Spleen (tissue), 11 donors: ENCODE measurements around the gene FRYL. TPM values are rescaled to one million over a fixed set of nuclear protein-coding genes. Genes with fewer than 3 reads are reported as not detected.

Experiments used
- DNase-seq: peaks from one replicate; pipeline ENCODE4 v3.0.0-alpha.2; 2020
- H3K27ac ChIP-seq, 8 donors: fragments of 200-600 bp; sonication (generic) in 7 of 8; 1 replicate in 4 of 8; 2 replicates in 4 of 8; pipeline versions ENCODE4 v1.5.0 to v1.8.0; 2016 to 2021; ENCODE audit warnings: inconsistent platforms in 4 of 8, mild to moderate bottlenecking in 4 of 8, moderate library complexity in 1 of 8
- H3K27me3 ChIP-seq, 7 donors: fragments of 200-600 bp; sonication (generic) in 6 of 7; replicated peaks in 1 of 7; 1 replicate in 4 of 7; 2 replicates in 3 of 7; pipeline versions ENCODE4 v1.5.0 to v1.8.0; 2016 to 2021; ENCODE audit warnings: inconsistent platforms in 3 of 7, mild to moderate bottlenecking in 1 of 7
- H3K36me3 ChIP-seq, 6 donors: fragments of 200-600 bp; sonication (generic) in 5 of 6; 1 replicate in 4 of 6; 2 replicates in 2 of 6; pipeline versions ENCODE4 v1.5.0 to v1.8.0; 2016 to 2021; ENCODE audit warnings: inconsistent platforms in 2 of 6
- H3K4me1 ChIP-seq, 6 donors: fragments of 200-600 bp; sonication (generic) in 5 of 6; 1 replicate in 3 of 6; 2 replicates in 3 of 6; pipeline versions ENCODE4 v1.5.0 to v1.8.0; 2016 to 2021; ENCODE audit warnings: inconsistent platforms in 3 of 6
- H3K4me3 ChIP-seq, 8 donors: fragments of 200-600 bp; sonication (generic) in 7 of 8; 1 replicate in 4 of 8; 2 replicates in 4 of 8; pipeline versions ENCODE4 v1.5.0 to v1.8.0; 2016 to 2021; ENCODE audit warnings: inconsistent platforms in 4 of 8, mild to moderate bottlenecking in 4 of 8, moderate library complexity in 2 of 8
- H3K9me3 ChIP-seq, 8 donors: fragments of 200-600 bp; sonication (generic) in 7 of 8; 1 replicate in 4 of 8; 2 replicates in 4 of 8; pipeline versions ENCODE4 v1.5.0 to v1.8.0; 2016 to 2021; ENCODE audit warnings: inconsistent platforms in 4 of 8
- CTCF ChIP-seq, 11 experiments: fragments of 200-600 bp in 7 of 11; fragments of 450-650 bp in 4 of 11; sonication (generic) in 4 of 11; IDR thresholded peaks in 8 of 11; conservative IDR thresholded peaks in 3 of 11; 1 replicate in 7 of 11; 2 replicates in 4 of 11; pipeline versions ENCODE4 v1.4.0 to v1.8.0; 2016 to 2021; ENCODE audit warnings: antibody characterized with exemption in 11 of 11, inconsistent platforms in 4 of 11, mild to moderate bottlenecking in 1 of 11
- POLR2A ChIP-seq, 3 donors: fragments of 450-650 bp; IDR thresholded peaks; one replicate each; pipeline ENCODE4 v1.5.1; 2017; ENCODE audit warnings: antibody characterized with exemption in 3 of 3, mild to moderate bottlenecking in 1 of 3
- POLR2AphosphoS5 ChIP-seq, 3 donors: sonication (generic); formaldehyde crosslinking; IDR thresholded peaks; one replicate each; pipeline ENCODE4 v1.5.1; 2017; ENCODE audit warnings: antibody characterized with exemption in 3 of 3
- WGBS, 5 donors: extraction: QIAGEN DNeasy Blood & Tissue Kit in 3 of 5; methylation state at CpG; one replicate each; pipeline versions ENCODE4 v1.1.5 to v1.1.7; 2013 to 2018; 5-methylcytosine and 5-hydroxymethylcytosine counted together
- intact Hi-C: fragments of 100-400 bp; cut with DNase I; formaldehyde crosslinking; loops from one replicate; pipeline ENCODE4 v1.15.0; 2023; ENCODE audit warnings: low total_unique reads
- polyA plus RNA-seq, 3 donors: library from polyadenylated mRNA; stranded (reverse); fragments of 200-250 nt; gene quantifications; one replicate each; pipeline ENCODE4 v1.2.1, GENCODE V29; 2013
- total RNA-seq, 7 donors: library from RNA; depleted of rRNA in 3 of 7; stranded (reverse); fragments of >200 nt in 3 of 7; fragmentation: NEBNext Ultra II Directional in 4 of 7; extraction: Animal tissue kit (Norgen Biotek cat#: 25700) in 4 of 7; gene quantifications; one replicate each; pipeline versions ENCODE4 v1.1.0 to v1.2.1, GENCODE V29; 2016 to 2021
- donor health status: healthy with polysubstance abuse.
- donor health status: DM: no; HTN: no; CAD: no; lungs with moderate emphysema.
- donor health status: DM: no; HTN: no; CAD: no.
- donor health status: Bipolar disorder and iron deficiency.
- donor health status: healthy.
- donor health status: DM: no; HTN: no; CAD: no.
- donor health status: DM: yes; HTN: yes; CAD: no.

FRYL gene
- total and polyA plus RNA-seq, 10 donors = 14.2 to 118 (median 94.9) TPM

GRCh38 chr4:48779095-48779997 is 733 bp downstream of the FRYL start:
- DNase-seq = peak; percentile 95
- H3K27me3 ChIP-seq = no peaks in the 10 kb centered on the region
- H3K27ac ChIP-seq = peak overlapping the region; percentile 93 to 100 (median 98)
- peak overlapping the region; percentile 96 to 99 (median 98) for H3K4me3 ChIP-seq
- no peaks in the 10 kb centered on the region for H3K36me3 ChIP-seq
- intact Hi-C loops = no loop called here
- TF ChIP-seq POLR2AphosphoS5 (IDR thresholded peaks at IDR 0.05) (peak; percentile 68 to 81 (median 79)), CTCF (IDR thresholded peaks at IDR 0.05 in 8 of 11, conservative IDR thresholded peaks at IDR 0.05 in 3 of 11) (peak in 2 of 11 experiments; percentile 12 to 26), POLR2A (IDR thresholded peaks at IDR 0.05) (peak in 1 of 3 donors; percentile 57)
- H3K4me1 ChIP-seq = peaks cover 29 to 59% (median 48%) of the 10 kb centered on the region in 6 donors
- WGBS, 5 donors = 0 to 1% (median 0%) methylated on average over 12 to 108 of the region's 108 CpGs
- H3K9me3 ChIP-seq = no peaks in the 10 kb centered on the region

- TF ChIP-seq CTCF (IDR thresholded peaks at IDR 0.05 in 8 of 11, conservative IDR thresholded peaks at IDR 0.05 in 3 of 11) (no peak), POLR2A (IDR thresholded peaks at IDR 0.05) (no peak), POLR2AphosphoS5 (IDR thresholded peaks at IDR 0.05) (no peak)
- intact Hi-C loops = no loop called here
- 0 to 2% (median 2%) methylated on average over 8 of the region's 8 CpGs for WGBS, 5 donors
Observed at GRCh38 chr4:48778431-48779094, 1.5 kb downstream of the FRYL start.

GRCh38 chr4:48777739-48778138 is 2.3 kb downstream of the FRYL start:
- TF ChIP-seq POLR2A (IDR thresholded peaks at IDR 0.05) = no peak
- peak overlapping the region in 5 of 8 donors; percentile 96 to 99 (median 98) for H3K4me3 ChIP-seq
- H3K36me3 ChIP-seq = no peaks in the 10 kb centered on the region
- intact Hi-C loops = no loop called here
- no peaks in the 10 kb centered on the region for H3K9me3 ChIP-seq
- H3K4me1 ChIP-seq = peaks cover 36 to 75% (median 64%) of the 10 kb centered on the region in 6 donors
- no peaks in the 10 kb centered on the region for H3K27me3 ChIP-seq
- H3K27ac ChIP-seq = peak overlapping the region in 5 of 8 donors; percentile 43 to 100 (median 98)
- 43 to 58% (median 53%) methylated on average over 10 of the region's 10 CpGs for WGBS, 5 donors
- DNase-seq = no peak

More at GRCh38 chr4:48778431-48779094, 1.5 kb downstream of the FRYL start:
- H3K27me3 ChIP-seq = no peaks in the 10 kb centered on the region
- H3K9me3 ChIP-seq = no peaks in the 10 kb centered on the region
- DNase-seq = no peak
- no peaks in the 10 kb centered on the region for H3K36me3 ChIP-seq
- H3K4me1 ChIP-seq = peaks cover 35 to 67% (median 56%) of the 10 kb centered on the region in 6 donors
- peak overlapping the region; percentile 96 to 99 (median 98) for H3K4me3 ChIP-seq
- peak overlapping the region; percentile 93 to 100 (median 98) for H3K27ac ChIP-seq

- Histone ChIP-seq H3K4me3 (no peak overlapping the region), H3K36me3 (no peaks in the 10 kb centered on the region), H3K27ac (no peak overlapping the region), H3K27me3 (no peaks in the 10 kb centered on the region), H3K9me3 (no peaks in the 10 kb centered on the region), H3K4me1 (peaks cover 47 to 90% (median 79%) of the 10 kb centered on the region in 6 donors)
- no peak for DNase-seq
- intact Hi-C loops = no loop called here
- TF ChIP-seq POLR2AphosphoS5 (IDR thresholded peaks at IDR 0.05) (no peak), POLR2A (IDR thresholded peaks at IDR 0.05) (no peak)
- 79 to 89% (median 86%) methylated on average over 16 of the region's 16 CpGs for WGBS, 5 donors
Observed at GRCh38 chr4:48774760-48775710, 5.0 kb downstream of the FRYL start.
